NB4 (cell line): ENCODE measurements around the gene KRTAP9-1.
"Not testable (repeated sequence)": the region's sequence is repeated elsewhere in the genome, so short reads cannot be mapped to it uniquely, and the experiment has no call there.

Experiments used
- DNase-seq: peaks from one replicate; pipeline ENCODE4 v3.0.0; 2010; ENCODE audit warnings: low read depth
- H3K4me3 ChIP-seq: one replicate; pipeline ENCODE4 v1.5.1; 2011; ENCODE audit warnings: mild to moderate bottlenecking, low read depth, low read length, moderate library complexity
- CTCF ChIP-seq: IDR thresholded peaks from one replicate; pipeline ENCODE4 v1.5.1; 2012; ENCODE audit warnings: low read depth, low read length
- MAX ChIP-seq: IDR thresholded peaks from 2 replicates; pipeline ENCODE4 v1.6.1; 2011; ENCODE audit warnings: low read depth, low read length
- MYC ChIP-seq: IDR thresholded peaks from 2 replicates; pipeline ENCODE4 v1.6.1; 2011; ENCODE audit warnings: low read depth, low read length
- POLR2A ChIP-seq: IDR thresholded peaks from 2 replicates; pipeline ENCODE4 v1.6.1; 2011; ENCODE audit warnings: mild to moderate bottlenecking; ENCODE audit not compliant: insufficient read length; ENCODE audit errors: extremely low read depth

Gene KRTAP9-1

GRCh38 chr17:41223821-41224220 lies 34.1 kb downstream of the KRTAP9-1 start:
- TF ChIP-seq MAX = no peak
- no peak for TF ChIP-seq POLR2A
- TF ChIP-seq MYC = no peak
- no peak for TF ChIP-seq CTCF
- H3K4me3 ChIP-seq = no peak overlapping the region
- no peak for DNase-seq

- TF ChIP-seq MAX (no peak), POLR2A (no peak), MYC (no peak), CTCF (no peak)
- DNase-seq = no peak
- no peak overlapping the region for H3K4me3 ChIP-seq
Observed at GRCh38 chr17:41226051-41226450, 36.4 kb downstream of the KRTAP9-1 start.

GRCh38 chr17:41226598-41227095 lies 37.0 kb downstream of the KRTAP9-1 start, which contains the start of gene KRTAP9-2:
Gene KRTAP9-2 (plus strand): TSS chr17:41226648. CDS start chr17:41226655, 7 bp downstream.
- H3K4me3 ChIP-seq, DNase-seq: not testable (repeated sequence)

GRCh38 chr17:41230094-41230493 lies 40.4 kb downstream of the KRTAP9-1 start:
- TF ChIP-seq POLR2A (no peak), MAX (no peak), CTCF (no peak), MYC (no peak)
- H3K4me3 ChIP-seq = no peak overlapping the region
- no peak for DNase-seq

GRCh38 chr17:41231731-41232130 lies 42.0 kb downstream of the KRTAP9-1 start:
- no peak for TF ChIP-seq MYC
- TF ChIP-seq CTCF = no peak
- TF ChIP-seq MAX = no peak
- no peak for TF ChIP-seq POLR2A
- no peak for DNase-seq
- H3K4me3 ChIP-seq = no peak overlapping the region

GRCh38 chr17:41232399-41233105 lies 42.9 kb downstream of the KRTAP9-1 start, which contains the start of gene KRTAP9-3:
Gene KRTAP9-3 (plus strand): TSS chr17:41232449. CDS start chr17:41232502, 53 bp downstream.
- DNase-seq = not testable (repeated sequence)

GRCh38 chr17:41237116-41237515 lies 47.4 kb downstream of the KRTAP9-1 start:
- H3K4me3 ChIP-seq, DNase-seq: not testable (repeated sequence)

More at GRCh38 chr17:41232399-41233105, 42.9 kb downstream of the KRTAP9-1 start, which contains the start of gene KRTAP9-3:
- not testable (repeated sequence) for H3K4me3 ChIP-seq

- DNase-seq, H3K4me3 ChIP-seq: not testable (repeated sequence)
Observed at GRCh38 chr17:41237949-41238437, 48.3 kb downstream of the KRTAP9-1 start, which contains the start of gene KRTAP9-8. Gene KRTAP9-8 (plus strand): TSS chr17:41237999. CDS start chr17:41238052, 53 bp downstream.
